Muscle layer of duodenum (tissue), 2 donors: Measurements from ENCODE around the gene PIK3AP1.
A peak's percentile ranks its signal among the peaks of the same experiment; 100 is the strongest.

Experiments used
- H3K27ac ChIP-seq: one replicate; pipeline ENCODE4 v1.7.0; 2013; ENCODE audit warnings: mild to moderate bottlenecking, low read length
- H3K27me3 ChIP-seq: one replicate; pipeline ENCODE4 v1.7.0; 2013; ENCODE audit warnings: low read depth, mild to moderate bottlenecking, control low read depth, low read length
- H3K36me3 ChIP-seq, 2 donors: one replicate each; pipeline ENCODE4 v1.7.0; 2013; ENCODE audit warnings: low read length in 2 of 2, control low read depth in 1 of 2, mild to moderate bottlenecking in 1 of 2; ENCODE audit not compliant: insufficient read depth in 2 of 2, control insufficient read depth in 1 of 2
- H3K4me1 ChIP-seq, 2 donors: one replicate each; pipeline ENCODE4 v1.7.0; 2013; ENCODE audit warnings: low read length in 2 of 2, mild to moderate bottlenecking in 2 of 2, control low read depth in 1 of 2, moderate library complexity in 1 of 2; ENCODE audit not compliant: insufficient read depth in 2 of 2, control insufficient read depth in 1 of 2
- H3K4me3 ChIP-seq, 2 donors: one replicate each; pipeline ENCODE4 v1.7.0; 2013; ENCODE audit warnings: low read length in 2 of 2, low read depth in 1 of 2, mild to moderate bottlenecking in 1 of 2
- H3K9me3 ChIP-seq, 2 donors: one replicate each; pipeline ENCODE4 v1.7.0; 2013; ENCODE audit warnings: low read length in 2 of 2, control low read depth in 1 of 2, mild to moderate bottlenecking in 1 of 2; ENCODE audit not compliant: control insufficient read depth in 1 of 2
- donor health status: healthy.

The PIK3AP1 gene

GRCh38 chr10:96598846-96599245 is 121.5 kb downstream of the PIK3AP1 start:
- no peak overlapping the region for H3K27ac ChIP-seq
- no peaks in the 10 kb centered on the region for H3K36me3 ChIP-seq
- no peak overlapping the region for H3K4me3 ChIP-seq
- H3K4me1 ChIP-seq: no peaks in the 10 kb centered on the region
- no peaks in the 10 kb centered on the region for H3K27me3 ChIP-seq
- no peaks in the 10 kb centered on the region for H3K9me3 ChIP-seq

- no peaks in the 10 kb centered on the region for H3K4me1 ChIP-seq
- no peaks in the 10 kb centered on the region for H3K27me3 ChIP-seq
- no peaks in the 10 kb centered on the region for H3K36me3 ChIP-seq
- no peaks in the 10 kb centered on the region for H3K9me3 ChIP-seq
- H3K4me3 ChIP-seq: no peak overlapping the region
- no peak overlapping the region for H3K27ac ChIP-seq
Observed at GRCh38 chr10:96596422-96597407, 123.6 kb downstream of the PIK3AP1 start.

GRCh38 chr10:96595741-96596140 is 124.6 kb downstream of the PIK3AP1 start:
- Histone ChIP-seq H3K36me3 (no peaks in the 10 kb centered on the region), H3K4me3 (no peak overlapping the region), H3K27me3 (no peaks in the 10 kb centered on the region), H3K4me1 (no peaks in the 10 kb centered on the region), H3K27ac (no peak overlapping the region), H3K9me3 (no peaks in the 10 kb centered on the region)

GRCh38 chr10:96591946-96592345 is 128.4 kb downstream of the PIK3AP1 start:
- H3K27me3 ChIP-seq: no peaks in the 10 kb centered on the region
- H3K4me1 ChIP-seq: peaks cover 5 to 8% of the 10 kb centered on the region in 2 donors
- no peak overlapping the region for H3K4me3 ChIP-seq
- no peaks in the 10 kb centered on the region for H3K36me3 ChIP-seq
- H3K27ac ChIP-seq: no peak overlapping the region
- H3K9me3 ChIP-seq: no peaks in the 10 kb centered on the region

GRCh38 chr10:96588616-96589419 is 131.5 kb downstream of the PIK3AP1 start:
- Histone ChIP-seq H3K36me3 (peaks cover 0 to 9% of the 10 kb centered on the region in 2 donors), H3K27me3 (no peaks in the 10 kb centered on the region), H3K9me3 (no peaks in the 10 kb centered on the region), H3K4me1 (peaks cover 11 to 26% of the 10 kb centered on the region in 2 donors), H3K27ac (peak overlapping the region; percentile 92), H3K4me3 (peak overlapping the region in 1 of 2 donors; percentile 18)

- H3K9me3 ChIP-seq: no peaks in the 10 kb centered on the region
- peaks cover 0 to 9% of the 10 kb centered on the region in 2 donors for H3K36me3 ChIP-seq
- H3K27me3 ChIP-seq: no peaks in the 10 kb centered on the region
- peak overlapping the region; percentile 60 to 81 for H3K4me3 ChIP-seq
- peak overlapping the region; percentile 92 for H3K27ac ChIP-seq
- peaks cover 11 to 32% of the 10 kb centered on the region in 2 donors for H3K4me1 ChIP-seq
Observed at GRCh38 chr10:96588060-96588554, 132.2 kb downstream of the PIK3AP1 start.

- no peaks in the 10 kb centered on the region for H3K9me3 ChIP-seq
- H3K4me3 ChIP-seq: peak overlapping the region; percentile 60 to 81
- H3K36me3 ChIP-seq: peaks cover 0 to 9% of the 10 kb centered on the region in 2 donors
- peak overlapping the region; percentile 92 for H3K27ac ChIP-seq
- H3K4me1 ChIP-seq: peaks cover 11 to 36% of the 10 kb centered on the region in 2 donors
- no peaks in the 10 kb centered on the region for H3K27me3 ChIP-seq
Observed at GRCh38 chr10:96587264-96588059, 132.9 kb downstream of the PIK3AP1 start.

GRCh38 chr10:96586419-96587263 is 133.7 kb downstream of the PIK3AP1 start, which contains the start of gene TM9SF3:
Gene TM9SF3 (minus strand): TSS chr10:96587012. CDS start chr10:96586835, 177 bp downstream.
- H3K4me3 ChIP-seq: peak within 1 kb of the TSS; percentile 87 to 92
- peaks cover 0 to 9% of the 10 kb centered on the region in 2 donors for H3K36me3 ChIP-seq
- no peaks in the 10 kb centered on the region for H3K27me3 ChIP-seq
- peak within 1 kb of the TSS; percentile 94 for H3K27ac ChIP-seq
- peaks cover 19 to 45% of the 10 kb centered on the region in 2 donors for H3K4me1 ChIP-seq
- no peaks in the 10 kb centered on the region for H3K9me3 ChIP-seq

GRCh38 chr10:96585736-96586418 is 134.4 kb downstream of the PIK3AP1 start:
- H3K9me3 ChIP-seq: no peaks in the 10 kb centered on the region
- peak overlapping the region; percentile 87 to 92 for H3K4me3 ChIP-seq
- peaks cover 0 to 9% of the 10 kb centered on the region in 2 donors for H3K36me3 ChIP-seq
- H3K4me1 ChIP-seq: peaks cover 22 to 49% of the 10 kb centered on the region in 2 donors
- H3K27me3 ChIP-seq: no peaks in the 10 kb centered on the region
- H3K27ac ChIP-seq: peak overlapping the region; percentile 94
